Nucleus accumbens (tissue), 56 donors: ENCODE results near the gene SURF2.
A peak's percentile ranks its signal among the peaks of the same experiment; 100 is the strongest.
"Not testable (repeated sequence)": the region's sequence is repeated elsewhere in the genome, so short reads cannot be mapped to it uniquely, and the experiment has no call there.

ENCODE experiments used
- DNase-seq, 56 donors: peaks; one replicate each; lab custom pipeline; 2025; lab: John Stamatoyannopoulos, UW

Gene SURF2

DNA sequence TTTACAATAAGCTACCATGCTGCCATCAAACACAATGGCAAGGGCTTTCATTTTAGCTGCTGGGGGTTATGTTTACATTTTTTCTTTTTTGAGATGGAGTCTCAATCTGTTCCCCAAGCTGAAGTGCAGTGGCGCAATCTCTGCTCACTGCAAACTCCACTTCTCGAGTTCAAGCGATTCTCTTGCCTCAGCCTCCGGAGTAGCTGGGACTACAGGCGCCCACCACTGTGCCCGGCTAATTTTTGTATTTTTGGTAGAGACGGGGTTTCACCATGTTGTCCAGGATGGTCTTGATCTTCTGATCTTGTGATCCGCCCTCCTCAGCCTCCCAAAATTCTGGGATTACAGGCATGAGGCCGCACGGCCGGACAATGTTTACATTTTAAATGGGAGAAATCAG, 21.5 kb upstream of the SURF2 start:
- DNase-seq = not testable (repeated sequence)

DNA sequence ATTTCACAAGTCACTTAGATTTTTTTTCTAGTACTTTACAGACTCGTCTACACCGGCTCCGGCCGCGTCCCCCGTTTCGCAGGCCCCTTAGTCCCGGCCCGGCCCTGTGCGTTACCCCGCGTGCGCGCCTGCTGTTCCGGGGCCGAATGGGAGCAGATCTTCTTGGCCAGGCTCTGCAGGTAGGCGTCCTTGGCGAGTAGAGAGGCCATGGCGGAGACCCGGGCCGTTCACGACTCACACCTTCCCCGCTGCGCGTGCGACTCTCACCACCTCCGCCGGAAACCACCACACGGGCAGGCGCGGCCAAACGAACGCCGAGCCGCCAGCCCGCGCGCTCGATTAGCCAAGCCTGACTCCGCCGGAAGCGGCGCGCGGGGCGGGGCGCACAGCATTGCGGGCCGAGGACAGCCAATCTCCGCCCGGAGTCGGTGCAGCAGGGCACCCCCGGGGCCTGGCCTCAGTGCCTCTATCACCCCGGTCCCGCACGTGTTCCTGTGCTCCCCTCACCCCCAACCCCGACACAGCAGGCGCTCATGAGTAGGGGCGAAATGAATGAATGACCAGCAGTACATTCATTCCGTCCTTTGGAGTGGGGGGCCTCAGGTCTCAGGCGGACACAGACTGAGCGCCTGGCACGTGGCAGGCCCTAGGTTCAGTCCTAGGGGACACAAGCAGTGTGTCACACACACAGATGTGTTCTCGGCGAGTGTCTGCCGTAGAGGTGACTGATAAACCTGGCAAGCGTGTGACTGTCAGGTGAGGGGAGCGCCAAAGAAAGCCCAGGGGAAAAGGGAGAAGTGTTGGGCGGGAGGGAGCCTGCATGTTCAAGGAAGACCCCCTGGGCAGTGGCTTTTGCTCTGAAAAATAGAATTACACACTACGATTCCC, 20.2 kb upstream of the SURF2 start, which contains the start of gene SURF6:
SURF6 (minus strand) TSS at position 265 of the 888 bp plus-strand sequence; CDS start at position 209, 56 bp downstream.
- DNase-seq = peak in 55 of 56 donors; percentile 56 to 94 (median 84)

- no peak for DNase-seq
Measured at GRCh38 chr9:133339641-133340040, 16.7 kb upstream of the SURF2 start.

- DNase-seq = no peak
Measured at GRCh38 chr9:133340256-133340655, 16.1 kb upstream of the SURF2 start.

- no peak for DNase-seq
Measured at GRCh38 chr9:133340916-133341315, 15.4 kb upstream of the SURF2 start.

GRCh38 chr9:133341369-133342068, 14.8 kb upstream of the SURF2 start:
- peak in 11 of 56 donors; percentile 4 to 50 (median 23) for DNase-seq

GRCh38 chr9:133342069-133342406, 14.3 kb upstream of the SURF2 start:
- no peak for DNase-seq

DNA sequence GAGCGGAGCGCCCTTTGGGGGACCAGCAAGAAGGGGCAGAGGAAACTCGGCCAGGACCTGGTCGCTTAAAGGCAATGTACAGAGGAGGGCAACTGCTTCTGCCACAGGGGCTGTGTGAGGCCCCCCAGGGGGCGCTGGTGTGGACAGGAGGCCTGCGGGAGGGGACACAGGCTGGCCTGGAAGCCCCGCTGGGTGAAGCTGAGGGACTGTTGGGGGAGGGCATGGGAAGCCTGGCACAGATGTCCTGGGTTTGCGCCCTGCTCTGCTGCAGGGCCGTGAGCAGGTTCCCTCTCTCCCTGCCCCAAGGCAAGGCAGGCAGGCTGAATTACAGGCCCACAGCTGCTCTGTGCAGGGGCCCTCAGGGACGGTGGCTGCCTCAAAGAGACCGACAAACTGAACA, 13.8 kb upstream of the SURF2 start:
- no peak for DNase-seq

GRCh38 chr9:133344071-133344470, 12.3 kb upstream of the SURF2 start:
- no peak for DNase-seq

GRCh38 chr9:133344979-133345378, 11.4 kb upstream of the SURF2 start:
- DNase-seq = no peak

GRCh38 chr9:133345596-133345995, 10.8 kb upstream of the SURF2 start:
- no peak for DNase-seq

GRCh38 chr9:133346021-133346785, 10.1 kb upstream of the SURF2 start:
- no peak for DNase-seq

DNA sequence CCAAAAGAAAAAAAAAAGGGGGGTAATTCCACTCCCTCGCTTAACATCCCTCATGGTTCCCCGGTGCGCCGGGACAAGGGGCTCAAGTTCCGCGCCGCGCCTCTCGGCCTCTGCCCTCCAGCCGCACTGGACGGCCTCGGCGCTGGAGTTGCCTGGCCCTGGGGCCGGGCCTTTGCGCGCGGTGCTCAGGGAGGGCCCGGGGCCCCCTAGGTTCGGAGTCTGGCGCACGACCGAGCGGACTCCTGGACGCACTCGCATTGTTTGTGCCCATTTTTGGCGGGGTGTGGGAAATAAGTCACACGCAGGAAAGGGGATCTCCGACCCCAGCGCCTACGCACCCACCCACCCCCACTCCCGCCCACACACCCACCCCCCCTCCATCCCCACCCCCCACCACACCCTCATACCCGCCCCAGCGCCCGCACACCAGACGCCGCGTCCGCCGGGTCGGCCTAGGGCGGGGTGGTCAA, 8.8 kb upstream of the SURF2 start:
- peak in 5 of 56 donors; percentile 47 to 63 (median 55) for DNase-seq

DNA sequence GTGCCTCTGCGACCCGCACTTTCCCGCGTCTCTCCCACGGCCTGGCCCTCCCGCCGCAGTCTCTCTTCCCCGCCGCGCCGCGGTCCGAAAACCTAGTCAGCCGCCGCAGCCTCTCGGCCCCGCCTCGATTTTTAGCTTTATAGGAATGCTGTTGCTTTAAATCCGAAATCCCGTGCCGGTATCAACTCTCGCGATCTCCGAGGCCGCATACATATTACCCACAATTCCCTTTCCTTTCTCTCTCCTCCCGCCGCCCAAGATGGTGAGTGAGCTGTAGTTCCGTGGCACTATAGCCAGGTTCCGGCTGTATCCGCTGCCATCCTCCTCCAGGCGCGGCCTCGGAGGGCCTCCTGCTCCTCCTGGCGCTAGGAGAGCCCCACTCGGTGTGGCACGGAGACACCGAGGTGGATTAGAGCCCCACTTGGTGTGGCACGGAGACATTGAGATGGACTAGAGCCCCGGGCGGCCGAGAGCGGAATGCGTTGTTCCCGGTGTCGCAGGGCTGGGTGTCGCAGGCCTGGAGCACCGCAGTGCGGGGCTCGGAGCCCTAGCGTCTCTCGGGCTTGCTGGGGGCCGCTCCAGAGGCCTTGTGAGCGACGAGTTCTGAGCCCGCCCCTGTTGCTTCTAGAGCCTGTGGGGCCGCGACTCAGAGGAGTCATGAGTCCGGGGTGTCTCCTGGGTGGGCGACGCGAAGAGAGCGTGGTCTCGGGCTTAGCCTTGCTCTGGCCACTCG, 8.2 kb upstream of the SURF2 start, which contains the start of the genes MED22 and RPL7A:
MED22 (minus strand) TSS at position 147 of the 733 bp plus-strand sequence. CDS start 1,469 bp downstream, outside the sequence.
RPL7A (plus strand) TSS at position 234 of the 733 bp plus-strand sequence; CDS start at position 260, 26 bp downstream.
- DNase-seq = peak in 55 of 56 donors; percentile 43 to 94 (median 82)

GRCh38 chr9:133348718-133349573, 7.4 kb upstream of the SURF2 start:
- peak in 1 of 56 donors; percentile 36 for DNase-seq

GRCh38 chr9:133349965-133350616, 6.3 kb upstream of the SURF2 start:
- DNase-seq = no peak

GRCh38 chr9:133351526-133351907, 4.8 kb upstream of the SURF2 start:
- no peak for DNase-seq
